T-cell (primary cell): ENCODE results near the gene SH3GL3. TPM values are rescaled to one million over a fixed set of nuclear protein-coding genes. Genes with fewer than 3 reads are reported as not detected.

Experiments
- ATAC-seq, 4 experiments: fragments of 200-7000 bp in 3 of 4; fragments of 150-1000 bp in 1 of 4; cut with Tn5 transposase; replicated peaks in 1 of 4; 1 replicate in 3 of 4; 2 replicates in 1 of 4; pipeline ENCODE4 v1.10.0; 2021; ENCODE audit warnings: moderate library complexity in 3 of 4, mild to moderate bottlenecking in 2 of 4, moderate number of reproducible peaks in 1 of 4
- CTCF ChIA-PET, 2 donors: fragments of 300-600 bp; sonication (Branson Sonifier 250); formaldehyde crosslinking; loops; one replicate each; lab custom pipeline; 2022; ENCODE audit warnings: antibody characterized with exemption in 2 of 2; lab: Charles Lee
- POLR2A ChIA-PET, 2 donors: fragments of 300-600 bp; sonication (Branson Sonifier 250); formaldehyde crosslinking; loops; one replicate each; lab custom pipeline; 2022; ENCODE audit warnings: antibody characterized with exemption in 2 of 2; lab: Charles Lee
- DNase-seq, 35 experiments: peaks; one replicate each; pipeline versions ENCODE4 v3.0.0 to v3.0.0-alpha.2; 2013 to 2023
- H3K27ac ChIP-seq: one replicate; pipeline ENCODE4 v1.5.1; 2013; ENCODE audit warnings: low read length
- H3K27me3 ChIP-seq, 2 experiments: replicated peaks in 1 of 2; 1 replicate in 1 of 2; 2 replicates in 1 of 2; pipeline versions ENCODE4 v1.6.1 to v1.7.0; 2013; ENCODE audit warnings: low read length in 1 of 2, mixed read lengths in 1 of 2; ENCODE audit not compliant: control insufficient read depth in 2 of 2, insufficient read depth in 2 of 2; ENCODE audit errors: extremely low read depth in 1 of 2
- H3K36me3 ChIP-seq, 2 donors: 1 replicate in 1 of 2; 2 replicates in 1 of 2; pipeline versions ENCODE4 v1.6.1 to v1.7.0; 2013; ENCODE audit warnings: low read length in 1 of 2; ENCODE audit not compliant: control insufficient read depth in 2 of 2, insufficient read depth in 1 of 2; ENCODE audit errors: extremely low read depth in 1 of 2
- H3K4me1 ChIP-seq, 2 experiments: 1 replicate in 1 of 2; 2 replicates in 1 of 2; pipeline versions ENCODE4 v1.6.1 to v1.7.0; 2013; ENCODE audit warnings: low read length in 2 of 2, mixed read lengths in 1 of 2; ENCODE audit not compliant: insufficient read depth in 2 of 2, control insufficient read depth in 1 of 2; ENCODE audit errors: extremely low read depth in 1 of 2
- H3K4me3 ChIP-seq, 2 donors: 1 replicate in 1 of 2; 2 replicates in 1 of 2; pipeline versions ENCODE4 v1.5.1 to v1.7.0; 2013; ENCODE audit warnings: mild to moderate bottlenecking in 2 of 2, low read length in 1 of 2, moderate library complexity in 1 of 2; ENCODE audit not compliant: control insufficient read depth in 1 of 2; ENCODE audit errors: extremely low read depth in 1 of 2
- H3K9me3 ChIP-seq: 2 replicates; pipeline ENCODE4 v1.7.0; 2013
- H3K27ac Mint-ChIP-seq, 2 donors: one replicate each; pipeline ENCODE4 v1.8.0; 2020 to 2021; ENCODE audit warnings: mild to moderate bottlenecking in 2 of 2, mixed read lengths in 2 of 2
- H3K27me3 Mint-ChIP-seq, 2 donors: one replicate each; pipeline ENCODE4 v1.8.0; 2021 to 2022; ENCODE audit warnings: mixed read lengths in 2 of 2
- H3K36me3 Mint-ChIP-seq: one replicate; pipeline ENCODE4 v1.8.0; 2021; ENCODE audit warnings: mixed read lengths
- H3K4me1 Mint-ChIP-seq, 3 donors: one replicate each; pipeline ENCODE4 v1.8.0; 2020 to 2022; ENCODE audit warnings: mixed read lengths in 3 of 3, mild to moderate bottlenecking in 1 of 3
- H3K4me3 Mint-ChIP-seq, 3 donors: one replicate each; pipeline ENCODE4 v1.8.0; 2020 to 2022; ENCODE audit warnings: mild to moderate bottlenecking in 3 of 3, mixed read lengths in 3 of 3, moderate library complexity in 3 of 3
- H3K9me3 Mint-ChIP-seq, 3 donors: one replicate each; pipeline ENCODE4 v1.8.0; 2020 to 2022; ENCODE audit warnings: mixed read lengths in 3 of 3
- WGBS: methylation state at CpG from one replicate; pipeline ENCODE4 v1.1.5; 2013; ENCODE audit warnings: missing lambda C conversion rate; ENCODE audit not compliant: insufficient coverage; 5-methylcytosine and 5-hydroxymethylcytosine counted together
- total RNA-seq, 35 experiments: library from RNA in 6 of 35; stranded (reverse) in 6 of 35; fragments of 120-200 nt in 1 of 35; gene quantifications; one replicate each; pipeline versions ENCODE4 v1.2.1 to v1.2.4 and lab custom pipeline; 2013 to 2026

The SH3GL3 gene
- total RNA-seq, 5 donors from 2014 or later (not counting 1 experiment from before 2014, with no cell fraction given) = not detected

DNA sequence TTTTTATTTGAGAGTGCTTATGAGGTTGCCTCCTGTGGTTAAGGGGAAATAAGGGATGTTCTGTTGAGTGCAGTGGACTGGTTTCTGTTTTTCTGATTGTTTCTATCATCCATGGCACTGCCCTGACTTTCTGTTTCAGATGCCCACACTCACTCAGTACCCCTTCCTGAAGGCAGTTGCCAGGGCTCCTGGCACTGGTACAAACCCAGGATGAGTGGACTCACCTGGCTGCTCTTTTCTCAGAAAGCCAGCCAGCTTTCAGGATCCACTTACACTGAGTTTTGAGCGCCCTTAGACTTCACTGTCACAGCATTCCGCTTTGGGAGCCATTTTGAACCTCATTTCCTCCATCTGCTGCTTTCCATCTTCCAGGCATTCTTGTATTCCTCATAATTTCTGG, 150.9 kb downstream of the SH3GL3 start:
- ATAC-seq (no peak), DNase-seq (no peak)
- Histone ChIP-seq H3K4me1 (no peaks in the 10 kb centered on the region), H3K36me3 (no peaks in the 10 kb centered on the region), H3K4me3 (no peak overlapping the region), H3K27me3 (peaks cover 0 to 3% of the 10 kb centered on the region in 2 experiments), H3K27ac (no peak overlapping the region), H3K9me3 (no peaks in the 10 kb centered on the region)
- no peaks in the 10 kb centered on the region for H3K36me3 Mint-ChIP-seq
- H3K9me3 Mint-ChIP-seq = peaks cover 11 to 20% (median 16%) of the 10 kb centered on the region in 3 donors
- no peak overlapping the region for H3K4me3 Mint-ChIP-seq
- H3K27me3 Mint-ChIP-seq = peaks cover 3 to 4% of the 10 kb centered on the region in 2 donors
- WGBS = 60% methylated on average over 2 of the region's 2 CpGs
- ChIA-PET CTCF (no interaction called here), POLR2A (no interaction called here)
- H3K27ac Mint-ChIP-seq = no peak overlapping the region
- H3K4me1 Mint-ChIP-seq = no peaks in the 10 kb centered on the region

GRCh38 chr15:83602021-83602420, 154.9 kb downstream of the SH3GL3 start:
- peaks cover 0 to 7% of the 10 kb centered on the region in 2 experiments for H3K27me3 ChIP-seq
- no peaks in the 10 kb centered on the region for H3K4me1 Mint-ChIP-seq

GRCh38 chr15:83604549-83604948, 157.4 kb downstream of the SH3GL3 start:
- Mint-ChIP-seq H3K36me3 (no peaks in the 10 kb centered on the region), H3K27ac (no peak overlapping the region), H3K4me1 (no peaks in the 10 kb centered on the region), H3K9me3 (peaks cover 11 to 16% (median 15%) of the 10 kb centered on the region in 3 donors), H3K4me3 (no peak overlapping the region), H3K27me3 (peaks cover 3 to 11% of the 10 kb centered on the region in 2 donors)
- no CpG with 5 or more reads among the region's 1 CpG for WGBS
- Histone ChIP-seq H3K4me3 (no peak overlapping the region), H3K27me3 (peaks cover 0 to 7% of the 10 kb centered on the region in 2 experiments), H3K4me1 (no peaks in the 10 kb centered on the region), H3K27ac (no peak overlapping the region), H3K36me3 (no peaks in the 10 kb centered on the region), H3K9me3 (no peaks in the 10 kb centered on the region)
- ChIA-PET POLR2A (no interaction called here), CTCF (no interaction called here)
- no peak for DNase-seq
- ATAC-seq = no peak

More at GRCh38 chr15:83602021-83602420, 154.9 kb downstream of the SH3GL3 start:
- ChIA-PET POLR2A (no interaction called here), CTCF (no interaction called here)
- Histone ChIP-seq H3K27ac (no peak overlapping the region), H3K36me3 (no peaks in the 10 kb centered on the region), H3K4me3 (no peak overlapping the region), H3K4me1 (no peaks in the 10 kb centered on the region), H3K9me3 (no peaks in the 10 kb centered on the region)
- no peak overlapping the region for H3K27ac Mint-ChIP-seq
- no peak for ATAC-seq
- no peak overlapping the region for H3K4me3 Mint-ChIP-seq
- no CpG with 5 or more reads among the region's 2 CpGs for WGBS
- peaks cover 3 to 11% of the 10 kb centered on the region in 2 donors for H3K27me3 Mint-ChIP-seq
- DNase-seq = no peak
- H3K9me3 Mint-ChIP-seq = peaks cover 11 to 20% (median 16%) of the 10 kb centered on the region in 3 donors
- no peaks in the 10 kb centered on the region for H3K36me3 Mint-ChIP-seq

DNA sequence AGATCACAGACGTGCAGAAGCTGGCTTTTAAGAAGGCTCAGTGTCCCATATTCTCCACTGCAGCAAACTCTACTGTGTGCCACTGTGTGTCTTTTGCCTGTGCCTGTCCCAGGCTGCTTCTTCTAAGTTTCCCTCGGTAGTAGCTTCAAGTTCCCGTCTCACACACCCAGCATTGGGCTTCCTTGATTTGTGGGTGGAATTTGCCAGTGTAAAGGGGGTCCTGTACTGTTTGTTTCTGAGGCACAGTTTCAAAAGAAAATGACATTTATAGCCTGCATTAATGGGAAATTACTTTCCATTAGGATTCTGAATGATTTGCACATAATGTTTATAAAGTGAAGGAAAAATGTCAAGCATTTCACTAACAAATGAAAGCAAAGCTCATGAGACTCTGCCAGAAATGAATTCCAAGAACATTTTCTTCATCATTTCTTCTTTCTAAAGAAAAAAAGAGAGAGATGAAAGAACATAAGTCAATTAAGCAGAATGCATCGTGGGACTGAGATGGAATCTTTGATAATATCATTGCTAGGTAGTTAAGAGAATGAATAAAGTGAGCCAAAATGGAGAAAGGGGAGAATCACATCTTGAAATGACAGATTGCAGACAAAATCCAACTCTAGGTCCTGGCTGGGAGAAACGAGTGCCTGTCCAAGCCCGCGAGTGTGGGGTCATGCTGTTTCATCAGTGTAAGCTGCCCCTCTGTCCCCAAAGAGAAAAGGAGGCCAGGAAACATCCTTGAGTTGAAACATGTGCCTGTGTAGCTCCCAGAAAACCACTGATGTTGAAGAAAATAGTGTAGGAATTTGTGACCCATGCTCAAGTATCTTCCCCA, 158.2 kb downstream of the SH3GL3 start:
- H3K27me3 Mint-ChIP-seq = peaks cover 6 to 11% of the 10 kb centered on the region in 2 donors
- H3K4me1 Mint-ChIP-seq = no peaks in the 10 kb centered on the region
- ATAC-seq (no peak), DNase-seq (no peak)
- H3K4me3 Mint-ChIP-seq = no peak overlapping the region
- H3K36me3 Mint-ChIP-seq = no peaks in the 10 kb centered on the region
- H3K4me1 ChIP-seq = no peaks in the 10 kb centered on the region
- CTCF ChIA-PET = no interaction called here
- H3K27ac Mint-ChIP-seq = no peak overlapping the region
- H3K36me3 ChIP-seq = no peaks in the 10 kb centered on the region
- H3K9me3 Mint-ChIP-seq = peaks cover 8 to 10% (median 9%) of the 10 kb centered on the region in 3 donors
- 79% methylated on average over 5 of the region's 7 CpGs for WGBS
- POLR2A ChIA-PET = no interaction called here
- no peaks in the 10 kb centered on the region for H3K9me3 ChIP-seq
- peaks cover 0 to 11% of the 10 kb centered on the region in 2 experiments for H3K27me3 ChIP-seq
- no peak overlapping the region for H3K27ac ChIP-seq
- H3K4me3 ChIP-seq = no peak overlapping the region

- Histone ChIP-seq H3K9me3 (no peaks in the 10 kb centered on the region), H3K36me3 (no peaks in the 10 kb centered on the region), H3K27ac (no peak overlapping the region), H3K4me1 (no peaks in the 10 kb centered on the region), H3K27me3 (peaks cover 0 to 10% of the 10 kb centered on the region in 2 experiments), H3K4me3 (no peak overlapping the region)
- DNase-seq (no peak), ATAC-seq (no peak)
- Mint-ChIP-seq H3K27me3 (peaks cover 5 to 9% of the 10 kb centered on the region in 2 donors), H3K4me3 (no peak overlapping the region), H3K9me3 (no peaks in the 10 kb centered on the region), H3K4me1 (no peaks in the 10 kb centered on the region), H3K36me3 (no peaks in the 10 kb centered on the region), H3K27ac (no peak overlapping the region)
- ChIA-PET POLR2A (no interaction called here), CTCF (no interaction called here)
- WGBS = no CpG with 5 or more reads among the region's 3 CpGs
Measured at GRCh38 chr15:83610132-83610531, 163.0 kb downstream of the SH3GL3 start.

DNA sequence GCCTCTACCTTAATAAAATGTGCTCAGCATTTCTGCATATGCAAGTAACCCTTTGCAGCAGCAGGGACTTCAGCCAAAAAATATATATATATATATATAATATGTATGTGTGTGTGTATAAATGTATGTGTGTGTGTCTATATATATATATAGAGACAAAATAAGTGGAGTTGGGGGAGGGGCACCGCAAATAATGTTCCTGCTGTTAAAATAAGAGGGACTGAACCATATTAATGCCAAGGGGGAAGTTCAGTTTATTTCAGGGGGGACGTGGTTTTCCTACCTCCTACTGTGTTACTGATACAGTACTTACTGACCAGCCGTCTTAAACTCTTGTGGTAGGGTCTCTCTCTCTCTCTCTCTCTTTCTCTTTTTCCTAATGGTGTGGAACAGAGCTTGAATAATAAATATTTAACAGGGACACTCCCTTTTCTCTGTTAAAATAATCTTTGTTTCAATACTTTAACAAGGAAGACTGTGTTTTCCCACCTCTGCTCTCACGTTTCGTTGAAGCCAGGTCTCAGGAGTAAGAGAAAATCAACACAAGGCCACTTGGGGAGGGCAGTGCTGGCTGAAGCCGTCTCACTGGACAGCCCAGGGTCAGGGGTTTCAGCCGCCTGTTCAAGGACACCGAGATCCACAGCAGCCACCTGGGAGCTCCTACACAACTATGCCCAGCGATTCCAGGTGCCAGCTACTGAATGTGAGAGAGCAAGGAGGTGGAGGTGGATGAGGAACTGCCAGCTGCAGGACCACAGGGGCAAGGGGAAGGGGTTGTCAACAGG, 164.0 kb downstream of the SH3GL3 start:
- Histone ChIP-seq H3K4me3 (no peak overlapping the region), H3K36me3 (no peaks in the 10 kb centered on the region), H3K27me3 (peaks cover 0 to 10% of the 10 kb centered on the region in 2 experiments), H3K9me3 (no peaks in the 10 kb centered on the region), H3K27ac (no peak overlapping the region), H3K4me1 (no peaks in the 10 kb centered on the region)
- Mint-ChIP-seq H3K4me1 (no peaks in the 10 kb centered on the region), H3K36me3 (no peaks in the 10 kb centered on the region), H3K4me3 (no peak overlapping the region), H3K27ac (no peak overlapping the region), H3K9me3 (no peaks in the 10 kb centered on the region), H3K27me3 (peaks cover 5 to 9% of the 10 kb centered on the region in 2 donors)
- DNase-seq = no peak
- CTCF ChIA-PET = no interaction called here
- WGBS = 57% methylated on average over 4 of the region's 9 CpGs
- POLR2A ChIA-PET = no interaction called here
- no peak for ATAC-seq
